ENCODE results near the gene ASPSCR1.
"Not testable (repeated sequence)": the region's sequence is repeated elsewhere in the genome, so short reads cannot be mapped to it uniquely, and the experiment has no call there.

ASPSCR1 gene

GRCh38 chr17:81941484-81942166, 35.8 kb upstream of the ASPSCR1 start:
- DNase-seq (ENCODE audit: low read depth), result no peak

GRCh38 chr17:81942167-81942553, 35.3 kb upstream of the ASPSCR1 start:
- DNase-seq (ENCODE audit: low read depth), result no peak

- DNase-seq (ENCODE audit: low read depth), result no peak
Measured at GRCh38 chr17:81944858-81945257, 32.6 kb upstream of the ASPSCR1 start.

- DNase-seq (ENCODE audit: low read depth), result no peak
Measured at GRCh38 chr17:81947189-81947588, 30.2 kb upstream of the ASPSCR1 start, which contains the start of gene MYADML2. Gene MYADML2, minus strand, starts transcription at chr17:81947233. Its CDS starts 5,492 bp downstream, at chr17:81941741.

- no peak for DNase-seq (ENCODE audit: low read depth)
Measured at GRCh38 chr17:81948635-81949378, 28.6 kb upstream of the ASPSCR1 start.

GRCh38 chr17:81950501-81950900, 26.9 kb upstream of the ASPSCR1 start:
- DNase-seq (ENCODE audit: low read depth), result no peak

- DNase-seq (ENCODE audit: low read depth), result no peak
Measured at GRCh38 chr17:81951785-81952684, 25.4 kb upstream of the ASPSCR1 start.

GRCh38 chr17:81952792-81953228, 24.6 kb upstream of the ASPSCR1 start:
- DNase-seq (ENCODE audit: low read depth), result no peak

GRCh38 chr17:81953443-81953842, 24.0 kb upstream of the ASPSCR1 start:
- DNase-seq (ENCODE audit: low read depth), result not testable (repeated sequence)

GRCh38 chr17:81954131-81955057, 23.0 kb upstream of the ASPSCR1 start:
- DNase-seq (ENCODE audit: low read depth), result no peak

GRCh38 chr17:81955058-81955681, 22.3 kb upstream of the ASPSCR1 start:
- DNase-seq (ENCODE audit: low read depth), result no peak

GRCh38 chr17:81955756-81956544, 21.5 kb upstream of the ASPSCR1 start:
- no peak for DNase-seq (ENCODE audit: low read depth)

GRCh38 chr17:81956607-81957589, 20.5 kb upstream of the ASPSCR1 start:
- no peak for DNase-seq (ENCODE audit: low read depth)

- DNase-seq (ENCODE audit: low read depth), result no peak
Measured at GRCh38 chr17:81957691-81958432, 19.6 kb upstream of the ASPSCR1 start.

- DNase-seq (ENCODE audit: low read depth), result no peak
Measured at GRCh38 chr17:81958633-81959342, 18.6 kb upstream of the ASPSCR1 start.

GRCh38 chr17:81959362-81960129, 17.9 kb upstream of the ASPSCR1 start:
- DNase-seq (ENCODE audit: low read depth), result peak; percentile 73
